HepG2 (cell line): ENCODE data around the gene RBM12. TPM values are rescaled to one million over a fixed set of nuclear protein-coding genes. Genes with fewer than 3 reads are reported as not detected.

ENCODE experiments used
- ATAD3A ChIP-seq: sonication (generic); formaldehyde crosslinking; IDR thresholded peaks from 2 replicates; pipeline ENCODE4 v1.4.0; 2020; ENCODE audit warnings: missing genetic modification reagents
- CHD2 ChIP-seq: IDR thresholded peaks from 2 replicates; pipeline ENCODE4 v1.6.1; 2011; ENCODE audit warnings: low read depth, low read length, improper control_type of control experiment
- FOXC1 ChIP-seq: sonication (generic); formaldehyde crosslinking; IDR thresholded peaks from 2 replicates; pipeline ENCODE4 v1.8.0; 2022; ENCODE audit warnings: mild to moderate bottlenecking, missing genetic modification reagents, borderline replicate concordance
- GZF1 ChIP-seq: sonication (generic); formaldehyde crosslinking; IDR thresholded peaks from 2 replicates; pipeline ENCODE4 v1.5.1; 2020; ENCODE audit warnings: mild to moderate bottlenecking, missing genetic modification reagents
- KDM4B ChIP-seq: sonication (generic); formaldehyde crosslinking; IDR thresholded peaks from 2 replicates; pipeline ENCODE4 v1.4.0; 2020; ENCODE audit warnings: missing genetic modification reagents
- MED13 ChIP-seq: sonication (generic); formaldehyde crosslinking; IDR thresholded peaks from 2 replicates; pipeline ENCODE4 v1.5.0; 2020; ENCODE audit warnings: missing genetic modification reagents
- MEF2D ChIP-seq: sonication (generic); formaldehyde crosslinking; IDR thresholded peaks from 2 replicates; pipeline ENCODE4 v1.5.1; 2020; ENCODE audit warnings: mild to moderate bottlenecking, missing genetic modification reagents
- NBN ChIP-seq: fragments of 450-650 bp; conservative IDR thresholded peaks from 2 replicates; pipeline ENCODE4 v1.6.1; 2017
- NFKBIZ ChIP-seq: IDR thresholded peaks from 2 replicates; pipeline ENCODE4 v1.6.1; 2018; ENCODE audit warnings: missing genetic modification reagents, missing compliant biosample characterization
- NKX3-1 ChIP-seq: sonication (generic); formaldehyde crosslinking; IDR thresholded peaks from 2 replicates; pipeline ENCODE4 v1.5.0; 2020; ENCODE audit warnings: missing genetic modification reagents
- RAD51 ChIP-seq: fragments of 450-650 bp; IDR thresholded peaks from 2 replicates; pipeline ENCODE4 v1.6.1; 2016; ENCODE audit warnings: borderline replicate concordance
- RORA ChIP-seq: sonication (generic); formaldehyde crosslinking; IDR thresholded peaks from 2 replicates; pipeline ENCODE4 v1.5.0; 2020; ENCODE audit warnings: mild to moderate bottlenecking, missing genetic modification reagents, moderate library complexity
- SAP130 ChIP-seq: IDR thresholded peaks from 2 replicates; pipeline ENCODE4 v1.6.1; 2016; ENCODE audit warnings: low read depth
- SOX6 ChIP-seq, 2 experiments: fragments of 450-650 bp in 1 of 2; sonication (generic) in 1 of 2; formaldehyde crosslinking in 1 of 2; IDR thresholded peaks; 2 replicates each; pipeline versions ENCODE4 v1.4.0 to v1.6.1; 2017 to 2020; ENCODE audit warnings: antibody characterized with exemption in 1 of 2, mild to moderate bottlenecking in 1 of 2, missing genetic modification reagents in 1 of 2
- TEAD3 ChIP-seq: optimal IDR thresholded peaks from 2 replicates; pipeline ENCODE3; 2016; ENCODE audit warnings: borderline replicate concordance
- ZNF224 ChIP-seq: sonication (generic); formaldehyde crosslinking; IDR thresholded peaks from 2 replicates; pipeline ENCODE4 v1.5.0; 2020; ENCODE audit warnings: mild to moderate bottlenecking, missing genetic modification reagents
- ZNF34 ChIP-seq: sonication (generic); formaldehyde crosslinking; IDR thresholded peaks from 2 replicates; pipeline ENCODE4 v1.4.0; 2020; ENCODE audit warnings: mild to moderate bottlenecking, missing genetic modification reagents, borderline replicate concordance
- ZNF567 ChIP-seq: sonication (generic); formaldehyde crosslinking; IDR thresholded peaks from 2 replicates; pipeline ENCODE4 v1.8.1; 2023; ENCODE audit warnings: mild to moderate bottlenecking, missing genetic modification reagents, borderline replicate concordance
- ZNF646 ChIP-seq: sonication (generic); formaldehyde crosslinking; IDR thresholded peaks from 2 replicates; pipeline ENCODE4 v1.9.0; 2021; ENCODE audit warnings: mild to moderate bottlenecking, missing genetic modification reagents
- ZNF788 ChIP-seq: sonication (generic); formaldehyde crosslinking; IDR thresholded peaks from 2 replicates; pipeline ENCODE4 v1.5.0; 2020; ENCODE audit warnings: mild to moderate bottlenecking, missing genetic modification reagents, borderline replicate concordance
- ZZZ3 ChIP-seq: sonication (generic); formaldehyde crosslinking; IDR thresholded peaks from 2 replicates; pipeline ENCODE4 v1.4.0; 2020; ENCODE audit warnings: missing genetic modification reagents, mild to moderate bottlenecking, borderline replicate concordance
- polyA plus RNA-seq, 8 experiments: library from polyadenylated mRNA; depleted of rRNA in 3 of 8; stranded (reverse) in 7 of 8; unstranded in 1 of 8; fragments of >200 nt; fragmentation: Illumina TruSeq in 4 of 8; extraction: Trizol in 4 of 8; gene quantifications; 2 replicates each; pipeline versions ENCODE4 v1.2.1 to v1.2.3, GENCODE V29; 2011 to 2016; ENCODE audit warnings: low read depth in 4 of 8, missing spikeins in 1 of 8, mixed read lengths in 1 of 8; ENCODE audit not compliant: insufficient read depth in 1 of 8
- total RNA-seq, 5 experiments: library from RNA; depleted of rRNA; stranded (reverse); fragments of >200 nt; fragmentation: Illumina TruSeq; extraction: Trizol; gene quantifications; 2 replicates each; pipeline ENCODE4 v1.2.3, GENCODE V29; 2016; ENCODE audit warnings: low read depth in 1 of 5
- TF ChIP-seq, protein P1 (sequence below): sonication (generic); formaldehyde crosslinking; IDR thresholded peaks from 2 replicates; pipeline ENCODE4 v1.8.0; 2022; ENCODE audit warnings: mild to moderate bottlenecking, missing genetic modification reagents, moderate library complexity

RBM12 gene
- total and polyA plus RNA-seq, 2 of the 13 experiments (the other 11 are each of a cell fraction or from before 2014, with no cell fraction given), result 97.9 to 104 TPM

DNA sequence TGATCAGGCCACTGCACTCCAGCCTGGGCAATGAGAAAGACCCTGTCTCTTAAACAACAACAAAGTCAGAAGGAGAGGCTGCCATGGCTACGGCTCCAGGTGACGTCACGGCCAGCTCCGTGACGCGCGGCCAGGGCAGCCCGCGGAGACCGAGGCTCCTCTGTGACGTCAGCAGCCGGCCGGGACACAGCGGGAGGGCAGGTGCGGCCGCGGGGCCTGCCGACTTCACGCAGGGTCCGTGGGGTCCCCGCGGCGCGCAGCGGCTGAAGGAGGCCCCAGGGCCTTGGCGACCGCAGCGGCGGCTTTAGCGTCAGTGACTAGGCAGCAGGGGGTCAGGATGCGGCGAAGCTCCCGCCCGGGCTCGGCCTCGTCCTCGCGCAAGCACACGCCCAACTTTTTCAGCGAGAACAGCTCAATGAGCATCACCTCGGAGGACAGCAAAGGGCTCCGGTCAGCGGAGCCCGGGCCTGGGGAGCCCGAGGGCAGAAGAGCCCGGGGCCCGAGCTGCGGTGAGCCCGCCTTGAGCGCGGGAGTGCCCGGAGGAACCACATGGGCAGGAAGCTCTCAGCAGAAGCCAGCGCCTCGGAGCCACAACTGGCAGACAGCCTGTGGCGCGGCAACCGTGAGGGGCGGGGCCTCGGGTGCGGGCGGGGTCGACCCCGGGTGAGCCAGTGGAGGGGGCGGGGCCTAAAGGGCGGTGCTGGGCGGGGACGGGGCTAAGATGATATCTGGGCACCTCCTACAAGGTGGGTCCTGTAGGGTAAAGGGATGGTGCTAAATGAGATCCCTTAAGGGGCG, 48.8 kb downstream of the RBM12 start, which contains the start of gene SPAG4 (continued):
- no peak for TF ChIP-seq SOX6 (IDR thresholded peaks at IDR 0.05)
- peak; percentile 43; the same call in 1 of the 2 replicates for TF ChIP-seq SOX6 (CRISPR knock-in tag; IDR thresholded peaks at IDR 0.05)
- TF ChIP-seq RAD51, result no peak
- peak; percentile 90 for TF ChIP-seq ZZZ3 (CRISPR knock-in tag)
- TF ChIP-seq ZNF788 (CRISPR knock-in tag), result peak; percentile 83
- 0 out of 2 replicates have a peak, but pooled peaks have one; percentile 80 for TF ChIP-seq NFKBIZ (CRISPR knock-in tag)
- no peak for TF ChIP-seq RORA (CRISPR knock-in tag)
- peak; percentile 94 for TF ChIP-seq MED13 (CRISPR knock-in tag)
- peak; percentile 43; the same call in 1 of the 2 replicates for TF ChIP-seq ZNF567 (CRISPR knock-in tag)
- TF ChIP-seq GZF1, result peak; percentile 94
- no peak; the same call in 1 of the 2 replicates for TF ChIP-seq ZNF34 (CRISPR knock-in tag)
- TF ChIP-seq, protein P1, sequence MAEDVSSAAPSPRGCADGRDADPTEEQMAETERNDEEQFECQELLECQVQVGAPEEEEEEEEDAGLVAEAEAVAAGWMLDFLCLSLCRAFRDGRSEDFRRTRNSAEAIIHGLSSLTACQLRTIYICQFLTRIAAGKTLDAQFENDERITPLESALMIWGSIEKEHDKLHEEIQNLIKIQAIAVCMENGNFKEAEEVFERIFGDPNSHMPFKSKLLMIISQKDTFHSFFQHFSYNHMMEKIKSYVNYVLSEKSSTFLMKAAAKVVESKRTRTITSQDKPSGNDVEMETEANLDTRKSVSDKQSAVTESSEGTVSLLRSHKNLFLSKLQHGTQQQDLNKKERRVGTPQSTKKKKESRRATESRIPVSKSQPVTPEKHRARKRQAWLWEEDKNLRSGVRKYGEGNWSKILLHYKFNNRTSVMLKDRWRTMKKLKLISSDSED, result peak; percentile 99
- peak; percentile 76 for TF ChIP-seq SAP130 (CRISPR knock-in tag)
- TF ChIP-seq FOXC1 (CRISPR knock-in tag), result no peak; the same call in 1 of the 2 replicates
- peak; percentile 97 for TF ChIP-seq MEF2D (CRISPR knock-in tag)
- TF ChIP-seq ATAD3A (CRISPR knock-in tag), result 0 out of 2 replicates have a peak, but pooled peaks have one; percentile 72
- TF ChIP-seq NBN, result no peak
- peak; percentile 21 for TF ChIP-seq TEAD3 (CRISPR knock-in tag)
- peak; percentile 100 for TF ChIP-seq NKX3-1 (CRISPR knock-in tag)
- TF ChIP-seq KDM4B (CRISPR knock-in tag), result peak; percentile 94
- TF ChIP-seq CHD2, result no peak
- TF ChIP-seq ZNF224, result peak; percentile 100
- no peak for TF ChIP-seq ZNF646 (CRISPR knock-in tag)
